ENCODE data around the gene USP12. TPM values are rescaled to one million over a fixed set of nuclear protein-coding genes. Genes with fewer than 3 reads are reported as not detected.

Gene USP12
- total RNA-seq, 1 donor from 2014 or later = 37.5 TPM

DNA sequence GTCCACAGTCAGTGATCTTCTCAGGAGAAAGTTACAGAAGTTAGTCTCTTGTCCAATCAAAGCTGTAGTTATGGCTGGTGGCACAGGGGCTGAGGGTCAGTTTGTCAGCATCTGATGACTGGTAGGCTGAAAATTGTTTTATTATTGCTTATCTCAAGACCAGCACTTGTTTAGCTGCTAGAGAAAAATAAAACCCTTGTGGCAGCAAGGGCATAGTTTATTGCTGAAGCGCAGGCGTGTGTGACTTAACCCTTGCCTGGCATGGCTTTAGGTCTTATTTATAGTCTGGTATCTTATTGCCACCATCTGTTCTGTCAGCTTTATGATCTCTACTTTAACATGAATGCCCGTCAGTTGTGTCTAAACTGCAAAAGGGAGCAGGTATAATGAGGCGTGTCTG lies 154.7 kb downstream of the USP12 start:
- DNase-seq (no peak), ATAC-seq (no peak)
- TF ChIP-seq CTCF (IDR thresholded peaks at IDR 0.05) = no peak
- H3K27ac ChIP-seq = no peak overlapping the region
- no peaks in the 10 kb centered on the region for H3K27me3 ChIP-seq
- intact Hi-C loops (cut with DNase I) = no loop called here
- H3K9me3 ChIP-seq = no peaks in the 10 kb centered on the region
- no peaks in the 10 kb centered on the region for H3K36me3 ChIP-seq
- H3K4me3 ChIP-seq = no peak overlapping the region
- no peaks in the 10 kb centered on the region for H3K4me1 ChIP-seq

Other genes starting within 250 kb of the USP12 start
- 806 TPM for gene RPL21, start 79.7 kb upstream of the USP12 start, total RNA-seq
- gene RASL11A, start 99.0 kb upstream of the USP12 start, total RNA-seq = 25.6 TPM